Esophagus squamous epithelium (tissue), 5 donors: ENCODE results near the gene PEAK1. TPM values are rescaled to one million over a fixed set of nuclear protein-coding genes. Genes with fewer than 3 reads are reported as not detected.

ENCODE experiments used
- DNase-seq: peaks from one replicate; lab custom pipeline; 2025; lab: John Stamatoyannopoulos, UW
- H3K27ac ChIP-seq, 4 donors: fragments of 200-600 bp; sonication (generic); one replicate each; pipeline ENCODE4 v1.5.1; 2016 to 2019; ENCODE audit warnings: mild to moderate bottlenecking in 1 of 4
- H3K27me3 ChIP-seq, 4 donors: fragments of 200-600 bp; sonication (generic); 1 replicate in 3 of 4; 2 replicates in 1 of 4; pipeline versions ENCODE4 v1.5.1 to v1.6.0; 2017 to 2021; ENCODE audit warnings: antibody characterized with exemption in 1 of 4
- H3K36me3 ChIP-seq, 3 donors: fragments of 200-600 bp; sonication (generic); one replicate each; pipeline ENCODE4 v1.5.1; 2016 to 2019
- H3K4me1 ChIP-seq, 3 donors: fragments of 200-600 bp; sonication (generic); one replicate each; pipeline ENCODE4 v1.5.1; 2017 to 2019
- H3K4me3 ChIP-seq, 4 donors: fragments of 200-600 bp; sonication (generic); 1 replicate in 3 of 4; 2 replicates in 1 of 4; pipeline ENCODE4 v1.5.1; 2016 to 2019; ENCODE audit warnings: mild to moderate bottlenecking in 2 of 4, moderate library complexity in 1 of 4
- H3K9me3 ChIP-seq, 3 donors: fragments of 200-600 bp; sonication (generic); one replicate each; pipeline ENCODE4 v1.5.1; 2016 to 2019
- POLR2A ChIP-seq, 4 donors: fragments of 450-650 bp; IDR thresholded peaks; one replicate each; pipeline ENCODE4 v1.6.1; 2017; ENCODE audit warnings: antibody characterized with exemption in 4 of 4, mild to moderate bottlenecking in 4 of 4, moderate library complexity in 3 of 4
- WGBS, 2 donors: methylation state at CpG; one replicate each; pipeline ENCODE4 v1.1.5; 2018; 5-methylcytosine and 5-hydroxymethylcytosine counted together
- intact Hi-C: fragments of 100-400 bp; cut with DNase I; formaldehyde crosslinking; loops from one replicate; pipeline ENCODE4 v1.15.0; 2022
- total RNA-seq, 4 donors: library from RNA; depleted of rRNA; stranded (reverse); fragments of >200 nt; gene quantifications; one replicate each; pipeline ENCODE4 v1.1.0, GENCODE V29; 2016
- TF ChIP-seq, protein P1 (sequence below), 6 experiments: fragments of 450-650 bp in 4 of 6; fragments of 200-600 bp in 2 of 6; sonication (generic) in 2 of 6; IDR thresholded peaks; one replicate each; pipeline ENCODE4 v1.5.1; 2016 to 2019; ENCODE audit warnings: antibody characterized with exemption in 6 of 6, mild to moderate bottlenecking in 4 of 6, moderate library complexity in 4 of 6
- donor health status: DM: yes; HTN: yes; CAD: no.

The PEAK1 gene
- total RNA-seq, 4 donors from 2014 or later = 8.6 to 47.3 (median 14.0) TPM

GRCh38 chr15:77305953-77306352, 114.0 kb downstream of the PEAK1 start:
- H3K4me1 ChIP-seq = peaks cover 0 to 6% (median 0%) of the 10 kb centered on the region in 3 donors

DNA sequence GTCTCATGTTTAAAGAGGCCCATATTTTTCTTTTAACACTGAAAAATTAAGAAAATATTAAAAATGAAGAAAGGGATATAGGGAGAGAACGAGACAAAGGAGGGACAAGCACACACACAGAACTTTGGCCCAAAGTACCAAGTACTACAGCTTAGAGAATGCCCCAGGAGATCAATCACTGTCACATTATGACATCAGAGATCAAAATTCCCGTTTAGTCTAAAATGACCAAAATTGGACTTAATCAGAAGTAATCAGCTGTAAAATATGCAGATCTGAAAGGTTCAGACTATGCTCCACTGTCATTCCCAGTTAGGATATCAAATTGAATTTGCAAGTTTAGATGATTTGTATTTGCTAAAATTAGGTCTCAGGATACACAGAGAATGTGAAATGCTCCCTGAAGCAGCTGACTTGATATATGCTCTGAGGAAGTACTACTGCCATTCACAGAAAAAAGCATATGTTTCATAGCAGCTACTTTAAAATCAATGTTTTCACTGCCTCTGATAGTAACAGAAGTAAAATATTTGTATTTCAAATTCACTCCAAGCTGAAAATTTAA, 123.0 kb downstream of the PEAK1 start:
- DNase-seq = no peak
- no peaks in the 10 kb centered on the region for H3K27me3 ChIP-seq
- no peak overlapping the region for H3K27ac ChIP-seq
- H3K4me3 ChIP-seq = no peak overlapping the region
- no peaks in the 10 kb centered on the region for H3K36me3 ChIP-seq
- intact Hi-C loops = no loop called here
- TF ChIP-seq, protein P1, sequence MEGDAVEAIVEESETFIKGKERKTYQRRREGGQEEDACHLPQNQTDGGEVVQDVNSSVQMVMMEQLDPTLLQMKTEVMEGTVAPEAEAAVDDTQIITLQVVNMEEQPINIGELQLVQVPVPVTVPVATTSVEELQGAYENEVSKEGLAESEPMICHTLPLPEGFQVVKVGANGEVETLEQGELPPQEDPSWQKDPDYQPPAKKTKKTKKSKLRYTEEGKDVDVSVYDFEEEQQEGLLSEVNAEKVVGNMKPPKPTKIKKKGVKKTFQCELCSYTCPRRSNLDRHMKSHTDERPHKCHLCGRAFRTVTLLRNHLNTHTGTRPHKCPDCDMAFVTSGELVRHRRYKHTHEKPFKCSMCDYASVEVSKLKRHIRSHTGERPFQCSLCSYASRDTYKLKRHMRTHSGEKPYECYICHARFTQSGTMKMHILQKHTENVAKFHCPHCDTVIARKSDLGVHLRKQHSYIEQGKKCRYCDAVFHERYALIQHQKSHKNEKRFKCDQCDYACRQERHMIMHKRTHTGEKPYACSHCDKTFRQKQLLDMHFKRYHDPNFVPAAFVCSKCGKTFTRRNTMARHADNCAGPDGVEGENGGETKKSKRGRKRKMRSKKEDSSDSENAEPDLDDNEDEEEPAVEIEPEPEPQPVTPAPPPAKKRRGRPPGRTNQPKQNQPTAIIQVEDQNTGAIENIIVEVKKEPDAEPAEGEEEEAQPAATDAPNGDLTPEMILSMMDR (IDR thresholded peaks at IDR 0.05) = no peak
- TF ChIP-seq POLR2A (IDR thresholded peaks at IDR 0.05) = no peak
- 53 to 75% methylated on average over 2 of the region's 2 CpGs for WGBS, 2 donors
- H3K4me1 ChIP-seq = no peaks in the 10 kb centered on the region
- H3K9me3 ChIP-seq = no peaks in the 10 kb centered on the region

More at GRCh38 chr15:77305953-77306352, 114.0 kb downstream of the PEAK1 start:
- no peak overlapping the region for H3K27ac ChIP-seq
- H3K4me3 ChIP-seq = no peak overlapping the region
- TF ChIP-seq, protein P1 (IDR thresholded peaks at IDR 0.05) = no peak
- TF ChIP-seq POLR2A (IDR thresholded peaks at IDR 0.05) = no peak
- no peak for DNase-seq
- no peaks in the 10 kb centered on the region for H3K27me3 ChIP-seq
- intact Hi-C loops = no loop called here
- 81 to 84% methylated on average over 2 of the region's 2 CpGs for WGBS, 2 donors
- no peaks in the 10 kb centered on the region for H3K36me3 ChIP-seq
- H3K9me3 ChIP-seq = no peaks in the 10 kb centered on the region

GRCh38 chr15:77295446-77295845, 124.5 kb downstream of the PEAK1 start:
- no peaks in the 10 kb centered on the region for H3K4me1 ChIP-seq
- intact Hi-C loops = no loop called here
- no peak overlapping the region for H3K4me3 ChIP-seq
- no peak for DNase-seq
- TF ChIP-seq, protein P1 (IDR thresholded peaks at IDR 0.05) = no peak
- no peak for TF ChIP-seq POLR2A (IDR thresholded peaks at IDR 0.05)
- WGBS, 2 donors = 72 to 88% methylated on average over 2 of the region's 2 CpGs
- H3K36me3 ChIP-seq = no peaks in the 10 kb centered on the region
- no peaks in the 10 kb centered on the region for H3K27me3 ChIP-seq
- no peak overlapping the region for H3K27ac ChIP-seq
- H3K9me3 ChIP-seq = no peaks in the 10 kb centered on the region

- H3K36me3 ChIP-seq = no peaks in the 10 kb centered on the region
- no peak overlapping the region for H3K4me3 ChIP-seq
- H3K9me3 ChIP-seq = no peaks in the 10 kb centered on the region
- no peaks in the 10 kb centered on the region for H3K4me1 ChIP-seq
- no peaks in the 10 kb centered on the region for H3K27me3 ChIP-seq
- 93% methylated on average over 1 of the region's 1 CpG for WGBS, 2 donors
- H3K27ac ChIP-seq = no peak overlapping the region
- TF ChIP-seq POLR2A (IDR thresholded peaks at IDR 0.05) = no peak
- TF ChIP-seq, protein P1 (IDR thresholded peaks at IDR 0.05) = no peak
- no peak for DNase-seq
- intact Hi-C loops = no loop called here
These were observed 126.8 kb downstream of the PEAK1 start for GRCh38 chr15:77292969-77293558.

DNA sequence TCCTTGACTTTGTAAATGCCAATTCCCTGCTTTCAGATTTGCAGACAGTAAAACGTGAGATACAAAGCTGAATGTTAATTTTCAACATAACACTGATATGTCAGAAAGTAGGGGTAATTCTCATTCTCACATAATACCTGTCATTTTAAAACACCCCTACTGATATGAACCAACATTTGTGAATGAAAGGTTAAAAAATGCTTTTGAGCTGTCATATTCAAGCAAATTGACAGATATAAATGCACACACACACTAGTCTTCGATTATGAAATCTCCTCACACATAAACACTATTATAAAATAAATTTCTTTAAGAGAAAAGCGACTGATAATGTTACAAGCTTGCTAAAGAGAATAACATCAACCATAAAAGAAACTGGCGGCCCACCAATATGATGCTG, 128.8 kb downstream of the PEAK1 start:
- TF ChIP-seq, protein P1 (IDR thresholded peaks at IDR 0.05) = no peak
- no peak for TF ChIP-seq POLR2A (IDR thresholded peaks at IDR 0.05)
- H3K9me3 ChIP-seq = no peaks in the 10 kb centered on the region
- WGBS, 2 donors = 86 to 94% methylated on average over 4 of the region's 4 CpGs
- H3K4me1 ChIP-seq = no peaks in the 10 kb centered on the region
- H3K36me3 ChIP-seq = no peaks in the 10 kb centered on the region
- H3K27ac ChIP-seq = no peak overlapping the region
- intact Hi-C loops = no loop called here
- no peak for DNase-seq
- no peaks in the 10 kb centered on the region for H3K27me3 ChIP-seq
- H3K4me3 ChIP-seq = no peak overlapping the region
